ENCODE measurements around the gene CMTR1.

CMTR1 gene

GRCh38 chr6:37418722-37419121 is 14.3 kb upstream of the CMTR1 start:
- TF ChIP-seq REST (IDR thresholded peaks at IDR 0.05; ENCODE audit: insufficient read depth in 1 of 2, low read depth in 2 of 2, low read length in 2 of 2) (no peak), FOXP2 (optimal IDR thresholded peaks at IDR 0.05; ENCODE audit: borderline replicate concordance, extremely low read depth, extremely low read length, insufficient read depth) (no peak), TAF1 (IDR thresholded peaks at IDR 0.05; ENCODE audit: borderline replicate concordance, insufficient read depth, low read length) (no peak), POLR2AphosphoS5 (IDR thresholded peaks at IDR 0.05; ENCODE audit: low read depth, low read length) (no peak), SIN3A (IDR thresholded peaks at IDR 0.05; ENCODE audit: borderline replicate concordance, insufficient read depth, low read length) (no peak)

- TF ChIP-seq FOXP2 (optimal IDR thresholded peaks at IDR 0.05; ENCODE audit: borderline replicate concordance, extremely low read depth, extremely low read length, insufficient read depth) (no peak), SIN3A (IDR thresholded peaks at IDR 0.05; ENCODE audit: borderline replicate concordance, insufficient read depth, low read length) (no peak), POLR2AphosphoS5 (IDR thresholded peaks at IDR 0.05; ENCODE audit: low read depth, low read length) (no peak), TAF1 (IDR thresholded peaks at IDR 0.05; ENCODE audit: borderline replicate concordance, insufficient read depth, low read length) (no peak)
Measured at GRCh38 chr6:37426058-37426944, 6.7 kb upstream of the CMTR1 start.

- TF ChIP-seq SIN3A (IDR thresholded peaks at IDR 0.05; ENCODE audit: borderline replicate concordance, insufficient read depth, low read length), result no peak
- no peak for TF ChIP-seq FOXP2 (optimal IDR thresholded peaks at IDR 0.05; ENCODE audit: borderline replicate concordance, extremely low read depth, extremely low read length, insufficient read depth)
Measured at GRCh38 chr6:37426945-37427510, 6.0 kb upstream of the CMTR1 start.

- TF ChIP-seq TAF1 (IDR thresholded peaks at IDR 0.05; ENCODE audit: borderline replicate concordance, insufficient read depth, low read length) (no peak), REST (IDR thresholded peaks at IDR 0.05; ENCODE audit: insufficient read depth in 1 of 2, low read depth in 2 of 2, low read length in 2 of 2) (no peak), SIN3A (IDR thresholded peaks at IDR 0.05; ENCODE audit: borderline replicate concordance, insufficient read depth, low read length) (no peak), POLR2AphosphoS5 (IDR thresholded peaks at IDR 0.05; ENCODE audit: low read depth, low read length) (no peak), FOXP2 (optimal IDR thresholded peaks at IDR 0.05; ENCODE audit: borderline replicate concordance, extremely low read depth, extremely low read length, insufficient read depth) (no peak)
Measured at GRCh38 chr6:37429352-37429750, 3.7 kb upstream of the CMTR1 start.

- no peak for TF ChIP-seq TAF1 (IDR thresholded peaks at IDR 0.05; ENCODE audit: borderline replicate concordance, insufficient read depth, low read length)
Measured at GRCh38 chr6:37432590-37432915, 468 bp upstream of the CMTR1 start.

- TF ChIP-seq SIN3A (IDR thresholded peaks at IDR 0.05; ENCODE audit: borderline replicate concordance, insufficient read depth, low read length) (no peak), TAF1 (IDR thresholded peaks at IDR 0.05; ENCODE audit: borderline replicate concordance, insufficient read depth, low read length) (no peak), POLR2AphosphoS5 (IDR thresholded peaks at IDR 0.05; ENCODE audit: low read depth, low read length) (no peak), REST (IDR thresholded peaks at IDR 0.05; ENCODE audit: insufficient read depth in 1 of 2, low read depth in 2 of 2, low read length in 2 of 2) (no peak), FOXP2 (optimal IDR thresholded peaks at IDR 0.05; ENCODE audit: borderline replicate concordance, extremely low read depth, extremely low read length, insufficient read depth) (no peak)
Measured at GRCh38 chr6:37433657-37434271, 743 bp downstream of the CMTR1 start.
